Neural cell (in vitro differentiated cells): ENCODE measurements around the gene ARHGEF1. TPM values are rescaled to one million over a fixed set of nuclear protein-coding genes. Genes with fewer than 3 reads are reported as not detected.

ENCODE experiments used
- H2AFZ ChIP-seq: fragments of 200-600, 300-800 bp; sonication (generic), shearing (Covaris generic); 2 replicates; pipeline ENCODE4 v1.6.0; 2014; ENCODE audit warnings: low read depth, mild to moderate bottlenecking, antibody characterized with exemption, low read length, moderate library complexity
- H3F3A ChIP-seq: fragments of 200-600 bp; shearing (Covaris generic); 2 replicates; pipeline ENCODE4 v1.6.1; 2016; ENCODE audit warnings: mild to moderate bottlenecking, moderate library complexity, mixed read lengths, antibody characterized with exemption, low read length; ENCODE audit not compliant: insufficient read depth, poor library complexity, severe bottlenecking
- H3K27ac ChIP-seq: fragments of 200-600, 300-800 bp; sonication (generic), shearing (Covaris generic); 2 replicates; pipeline ENCODE4 v1.5.1; 2014; ENCODE audit warnings: mild to moderate bottlenecking, low read length, moderate library complexity
- H3K27me3 ChIP-seq: fragments of 300-800, 200-600 bp; sonication (generic), shearing (Covaris generic); 2 replicates; pipeline ENCODE4 v1.6.0; 2014; ENCODE audit warnings: mild to moderate bottlenecking, low read depth, low read length, moderate library complexity; ENCODE audit not compliant: insufficient read depth
- H3K36me3 ChIP-seq: fragments of 300-800, 200-600 bp; sonication (generic), shearing (Covaris generic); 2 replicates; pipeline ENCODE4 v1.5.1; 2014; ENCODE audit warnings: mild to moderate bottlenecking, antibody characterized with exemption, low read length, moderate library complexity; ENCODE audit not compliant: insufficient read depth
- H3K4me2 ChIP-seq: fragments of 300-800, 200-600 bp; sonication (generic), shearing (Covaris generic); 2 replicates; pipeline ENCODE4 v1.6.0; 2014; ENCODE audit warnings: mild to moderate bottlenecking, low read length
- H3K4me3 ChIP-seq: fragments of 300-800, 200-600 bp; sonication (generic), shearing (Covaris generic); 2 replicates; pipeline ENCODE4 v1.5.1; 2014; ENCODE audit warnings: mild to moderate bottlenecking, low read length, moderate library complexity
- H3K79me2 ChIP-seq: fragments of 200-600 bp; shearing (Covaris generic); replicated peaks from 2 replicates; pipeline ENCODE4 v1.6.0; 2014; ENCODE audit warnings: mild to moderate bottlenecking, low read length, moderate library complexity; ENCODE audit not compliant: insufficient read depth
- H3K9ac ChIP-seq: fragments of 300-800, 200-600 bp; sonication (generic), shearing (Covaris generic); 2 replicates; pipeline ENCODE4 v1.6.1; 2016; ENCODE audit warnings: mild to moderate bottlenecking, low read length, mixed read lengths
- H3K9me2 ChIP-seq: fragments of 200-600 bp; shearing (Covaris generic); 2 replicates; pipeline ENCODE4 v1.6.1; 2016; ENCODE audit warnings: mild to moderate bottlenecking, low read length, mixed read lengths; ENCODE audit not compliant: insufficient read depth
- H3K9me3 ChIP-seq: fragments of 200-600, 300-800 bp; sonication (generic), shearing (Covaris generic); 2 replicates; pipeline ENCODE4 v1.6.1; 2016; ENCODE audit warnings: mild to moderate bottlenecking, mixed run types, low read length, moderate library complexity, mixed read lengths
- H4K20me1 ChIP-seq: fragments of 200-600 bp; shearing (Covaris generic); 2 replicates; pipeline ENCODE4 v1.6.1; 2016; ENCODE audit warnings: mild to moderate bottlenecking, mixed run types; ENCODE audit not compliant: insufficient read depth
- EP300 ChIP-seq: fragments of 450-650 bp; conservative IDR thresholded peaks from 2 replicates; pipeline ENCODE4 v1.6.1; 2014; ENCODE audit warnings: antibody characterized with exemption, mild to moderate bottlenecking, moderate library complexity; ENCODE audit not compliant: poor library complexity, severe bottlenecking
- EZH2 ChIP-seq: fragments of 200-600, 300-800 bp; shearing (Covaris generic), sonication (generic); IDR thresholded peaks from 2 replicates; pipeline ENCODE4 v1.6.1; 2014; ENCODE audit warnings: antibody characterized with exemption, low read length, borderline replicate concordance, mild to moderate bottlenecking; ENCODE audit not compliant: insufficient read depth, poor library complexity, severe bottlenecking
- MXI1 ChIP-seq: fragments of 450-650 bp; conservative IDR thresholded peaks from 2 replicates; pipeline ENCODE4 v1.6.1; 2014; ENCODE audit warnings: antibody characterized with exemption, mild to moderate bottlenecking; ENCODE audit not compliant: poor library complexity, severe bottlenecking
- POLR2AphosphoS5 ChIP-seq: IDR thresholded peaks from 2 replicates; pipeline ENCODE4 v1.6.1; 2012
- RAD21 ChIP-seq: fragments of 450-650 bp; conservative IDR thresholded peaks from 2 replicates; pipeline ENCODE4 v1.6.1; 2014; ENCODE audit warnings: antibody characterized with exemption, mild to moderate bottlenecking, moderate library complexity
- SMC3 ChIP-seq: fragments of 450-650 bp; conservative IDR thresholded peaks from 2 replicates; pipeline ENCODE4 v1.6.1; 2014; ENCODE audit warnings: antibody characterized with exemption, mild to moderate bottlenecking, moderate library complexity; ENCODE audit not compliant: poor library complexity
- TAF1 ChIP-seq: IDR thresholded peaks from 2 replicates; pipeline ENCODE4 v1.6.1; 2012; ENCODE audit warnings: low read depth
- polyA plus RNA-seq: library from polyadenylated mRNA; depleted of rRNA; stranded (reverse); fragments of >200 nt; gene quantifications from 2 replicates; pipeline ENCODE4 v1.2.3, GENCODE V29; 2014
- TF ChIP-seq, protein P1 (sequence below): IDR thresholded peaks from 2 replicates; pipeline ENCODE4 v1.6.1; 2012; ENCODE audit warnings: borderline replicate concordance
- TF ChIP-seq, protein P2 (sequence below): fragments of 450-650 bp; IDR thresholded peaks from 2 replicates; pipeline ENCODE4 v1.5.1; 2014; ENCODE audit warnings: antibody characterized with exemption, mild to moderate bottlenecking, moderate library complexity; ENCODE audit not compliant: poor library complexity, severe bottlenecking

ARHGEF1 gene
- polyA plus RNA-seq, 1 donor from 2014 or later = 12.0 TPM

DNA sequence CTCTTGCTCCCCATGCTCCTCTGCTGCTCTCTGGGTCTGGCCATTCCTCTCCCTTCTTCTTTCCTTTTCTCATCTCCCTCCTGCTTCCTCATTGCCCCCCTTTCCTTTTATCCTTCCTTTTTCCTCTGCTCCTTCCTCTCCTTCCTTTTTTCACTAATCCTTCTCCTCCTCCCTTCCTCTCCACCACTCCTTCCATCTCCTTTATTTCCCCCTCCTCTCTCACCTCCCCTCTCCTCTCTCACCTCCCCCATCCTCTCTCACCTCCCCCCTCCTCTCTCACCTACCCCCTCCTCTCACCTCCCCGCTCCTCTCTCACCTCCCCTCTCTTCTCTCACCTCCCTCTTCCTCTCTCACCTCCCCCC, 13.6 kb downstream of the ARHGEF1 start:
- Histone ChIP-seq H3K27ac (no peak overlapping the region), H3K4me2 (no peak overlapping the region), H3K27me3 (no peaks in the 10 kb centered on the region), H3K4me3 (no peak overlapping the region), H2AFZ (no peak overlapping the region), H3K9ac (no peak overlapping the region), H3K79me2 (no peaks in the 10 kb centered on the region), H3K9me2 (no peaks in the 10 kb centered on the region), H3K9me3 (no peaks in the 10 kb centered on the region), H3K36me3 (no peaks in the 10 kb centered on the region), H4K20me1 (no peaks in the 10 kb centered on the region), H3F3A (no peaks in the 10 kb centered on the region)
- TF ChIP-seq SMC3 = no peak
- TF ChIP-seq EP300 = no peak
- no peak for TF ChIP-seq POLR2AphosphoS5
- no peak for TF ChIP-seq MXI1
- no peak for TF ChIP-seq EZH2
- TF ChIP-seq TAF1 = no peak
- TF ChIP-seq, protein P1, sequence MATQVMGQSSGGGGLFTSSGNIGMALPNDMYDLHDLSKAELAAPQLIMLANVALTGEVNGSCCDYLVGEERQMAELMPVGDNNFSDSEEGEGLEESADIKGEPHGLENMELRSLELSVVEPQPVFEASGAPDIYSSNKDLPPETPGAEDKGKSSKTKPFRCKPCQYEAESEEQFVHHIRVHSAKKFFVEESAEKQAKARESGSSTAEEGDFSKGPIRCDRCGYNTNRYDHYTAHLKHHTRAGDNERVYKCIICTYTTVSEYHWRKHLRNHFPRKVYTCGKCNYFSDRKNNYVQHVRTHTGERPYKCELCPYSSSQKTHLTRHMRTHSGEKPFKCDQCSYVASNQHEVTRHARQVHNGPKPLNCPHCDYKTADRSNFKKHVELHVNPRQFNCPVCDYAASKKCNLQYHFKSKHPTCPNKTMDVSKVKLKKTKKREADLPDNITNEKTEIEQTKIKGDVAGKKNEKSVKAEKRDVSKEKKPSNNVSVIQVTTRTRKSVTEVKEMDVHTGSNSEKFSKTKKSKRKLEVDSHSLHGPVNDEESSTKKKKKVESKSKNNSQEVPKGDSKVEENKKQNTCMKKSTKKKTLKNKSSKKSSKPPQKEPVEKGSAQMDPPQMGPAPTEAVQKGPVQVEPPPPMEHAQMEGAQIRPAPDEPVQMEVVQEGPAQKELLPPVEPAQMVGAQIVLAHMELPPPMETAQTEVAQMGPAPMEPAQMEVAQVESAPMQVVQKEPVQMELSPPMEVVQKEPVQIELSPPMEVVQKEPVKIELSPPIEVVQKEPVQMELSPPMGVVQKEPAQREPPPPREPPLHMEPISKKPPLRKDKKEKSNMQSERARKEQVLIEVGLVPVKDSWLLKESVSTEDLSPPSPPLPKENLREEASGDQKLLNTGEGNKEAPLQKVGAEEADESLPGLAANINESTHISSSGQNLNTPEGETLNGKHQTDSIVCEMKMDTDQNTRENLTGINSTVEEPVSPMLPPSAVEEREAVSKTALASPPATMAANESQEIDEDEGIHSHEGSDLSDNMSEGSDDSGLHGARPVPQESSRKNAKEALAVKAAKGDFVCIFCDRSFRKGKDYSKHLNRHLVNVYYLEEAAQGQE = no peak

DNA sequence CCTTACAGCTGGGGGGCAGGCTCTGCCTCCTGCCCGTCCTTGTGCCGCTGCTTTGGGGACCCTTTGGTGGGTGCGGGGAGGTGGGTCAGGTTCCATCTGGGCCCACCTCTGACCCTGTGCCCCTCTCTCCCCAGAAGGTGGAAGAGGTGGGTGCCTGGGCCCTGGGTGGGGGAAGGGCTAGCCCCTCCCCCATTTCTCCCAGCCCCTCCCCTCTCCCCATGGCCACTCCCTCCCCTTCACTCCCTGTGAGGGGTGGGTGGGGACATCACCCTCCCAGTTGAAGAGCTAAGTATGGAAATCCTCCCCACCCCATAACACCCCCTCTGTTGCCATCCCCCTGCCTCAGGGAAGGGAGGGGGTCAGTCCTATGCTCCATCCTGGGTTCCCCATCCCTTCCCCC, 14.2 kb downstream of the ARHGEF1 start:
- Histone ChIP-seq H3K79me2 (no peaks in the 10 kb centered on the region), H3K9me3 (no peaks in the 10 kb centered on the region), H3F3A (no peaks in the 10 kb centered on the region), H3K27me3 (no peaks in the 10 kb centered on the region), H3K4me3 (no peak overlapping the region), H3K27ac (no peak overlapping the region), H3K9ac (no peak overlapping the region), H3K9me2 (no peaks in the 10 kb centered on the region), H3K4me2 (no peak overlapping the region), H4K20me1 (no peaks in the 10 kb centered on the region), H3K36me3 (no peaks in the 10 kb centered on the region), H2AFZ (no peak overlapping the region)
- no peak for TF ChIP-seq SMC3
- no peak for TF ChIP-seq EZH2
- TF ChIP-seq MXI1 = no peak
- no peak for TF ChIP-seq EP300
- no peak for TF ChIP-seq TAF1
- TF ChIP-seq, protein P1 = no peak
- TF ChIP-seq, protein P2, sequence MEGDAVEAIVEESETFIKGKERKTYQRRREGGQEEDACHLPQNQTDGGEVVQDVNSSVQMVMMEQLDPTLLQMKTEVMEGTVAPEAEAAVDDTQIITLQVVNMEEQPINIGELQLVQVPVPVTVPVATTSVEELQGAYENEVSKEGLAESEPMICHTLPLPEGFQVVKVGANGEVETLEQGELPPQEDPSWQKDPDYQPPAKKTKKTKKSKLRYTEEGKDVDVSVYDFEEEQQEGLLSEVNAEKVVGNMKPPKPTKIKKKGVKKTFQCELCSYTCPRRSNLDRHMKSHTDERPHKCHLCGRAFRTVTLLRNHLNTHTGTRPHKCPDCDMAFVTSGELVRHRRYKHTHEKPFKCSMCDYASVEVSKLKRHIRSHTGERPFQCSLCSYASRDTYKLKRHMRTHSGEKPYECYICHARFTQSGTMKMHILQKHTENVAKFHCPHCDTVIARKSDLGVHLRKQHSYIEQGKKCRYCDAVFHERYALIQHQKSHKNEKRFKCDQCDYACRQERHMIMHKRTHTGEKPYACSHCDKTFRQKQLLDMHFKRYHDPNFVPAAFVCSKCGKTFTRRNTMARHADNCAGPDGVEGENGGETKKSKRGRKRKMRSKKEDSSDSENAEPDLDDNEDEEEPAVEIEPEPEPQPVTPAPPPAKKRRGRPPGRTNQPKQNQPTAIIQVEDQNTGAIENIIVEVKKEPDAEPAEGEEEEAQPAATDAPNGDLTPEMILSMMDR = no peak
- no peak for TF ChIP-seq POLR2AphosphoS5
- no peak for TF ChIP-seq RAD21
